Measurements from ENCODE around the gene PSMC3. TPM values are rescaled to one million over a fixed set of nuclear protein-coding genes. Genes with fewer than 3 reads are reported as not detected.

PSMC3 gene
- total and polyA plus RNA-seq, 9 of the 15 experiments (the other 6 are each of a cell fraction or from before 2014, with no cell fraction given) = 44.3 to 324 (median 240) TPM

DNA sequence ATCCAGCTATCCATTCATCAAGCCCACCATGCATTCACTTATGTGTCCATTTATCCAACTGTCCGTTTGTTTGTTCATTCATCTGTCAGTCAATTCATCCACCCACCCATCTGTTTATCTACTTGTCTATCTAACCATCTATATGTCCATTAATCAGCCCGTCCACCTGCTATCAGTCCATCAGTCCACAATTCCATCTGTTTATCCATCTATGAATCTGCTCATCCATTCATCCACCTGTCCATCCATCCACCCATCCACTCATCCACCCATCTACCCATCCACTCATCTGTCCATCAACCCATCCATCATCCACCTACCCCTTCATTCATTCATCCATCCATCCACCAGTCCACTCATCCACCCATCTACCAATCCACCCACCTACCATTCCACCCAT is 46.9 kb downstream of the PSMC3 start (continued):
- TF ChIP-seq, protein P1, sequence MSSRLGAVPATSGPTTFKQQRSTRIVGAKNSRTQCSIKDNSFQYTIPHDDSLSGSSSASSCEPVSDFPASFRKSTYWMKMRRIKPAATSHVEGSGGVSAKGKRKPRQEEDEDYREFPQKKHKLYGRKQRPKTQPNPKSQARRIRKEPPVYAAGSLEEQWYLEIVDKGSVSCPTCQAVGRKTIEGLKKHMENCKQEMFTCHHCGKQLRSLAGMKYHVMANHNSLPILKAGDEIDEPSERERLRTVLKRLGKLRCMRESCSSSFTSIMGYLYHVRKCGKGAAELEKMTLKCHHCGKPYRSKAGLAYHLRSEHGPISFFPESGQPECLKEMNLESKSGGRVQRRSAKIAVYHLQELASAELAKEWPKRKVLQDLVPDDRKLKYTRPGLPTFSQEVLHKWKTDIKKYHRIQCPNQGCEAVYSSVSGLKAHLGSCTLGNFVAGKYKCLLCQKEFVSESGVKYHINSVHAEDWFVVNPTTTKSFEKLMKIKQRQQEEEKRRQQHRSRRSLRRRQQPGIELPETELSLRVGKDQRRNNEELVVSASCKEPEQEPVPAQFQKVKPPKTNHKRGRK (tag; IDR thresholded peaks at IDR 0.05) = no peak
- no peak for TF ChIP-seq RFX1 (IDR thresholded peaks at IDR 0.05)
- TF ChIP-seq KDM2B (CRISPR knock-in tag; IDR thresholded peaks at IDR 0.05) = no peak
- no peak for TF ChIP-seq ESRRA (IDR thresholded peaks at IDR 0.05; ENCODE audit: borderline replicate concordance, low read depth)
- no peak for TF ChIP-seq TBP (optimal IDR thresholded peaks at IDR 0.05; ENCODE audit: low read depth, low read length)
- TF ChIP-seq NUFIP1 (IDR thresholded peaks at IDR 0.05; ENCODE audit: partially characterized antibody) = no peak
- no peak for TF ChIP-seq ZNF408 (CRISPR knock-in tag; IDR thresholded peaks at IDR 0.05; ENCODE audit: low read depth)
- TF ChIP-seq RFX5 (IDR thresholded peaks at IDR 0.05; ENCODE audit: low read depth, low read length) = no peak
- 0 out of 2 replicates have a peak, but pooled peaks have one; percentile 47 for TF ChIP-seq HDGF (IDR thresholded peaks at IDR 0.05)
- TF ChIP-seq PHB (CRISPR knock-in tag; IDR thresholded peaks at IDR 0.05) = no peak
- no peak for TF ChIP-seq NCOR1 (IDR thresholded peaks at IDR 0.05)
- no peak for TF ChIP-seq FOXJ2 (tag; IDR thresholded peaks at IDR 0.05)
- TF ChIP-seq, protein P2, sequence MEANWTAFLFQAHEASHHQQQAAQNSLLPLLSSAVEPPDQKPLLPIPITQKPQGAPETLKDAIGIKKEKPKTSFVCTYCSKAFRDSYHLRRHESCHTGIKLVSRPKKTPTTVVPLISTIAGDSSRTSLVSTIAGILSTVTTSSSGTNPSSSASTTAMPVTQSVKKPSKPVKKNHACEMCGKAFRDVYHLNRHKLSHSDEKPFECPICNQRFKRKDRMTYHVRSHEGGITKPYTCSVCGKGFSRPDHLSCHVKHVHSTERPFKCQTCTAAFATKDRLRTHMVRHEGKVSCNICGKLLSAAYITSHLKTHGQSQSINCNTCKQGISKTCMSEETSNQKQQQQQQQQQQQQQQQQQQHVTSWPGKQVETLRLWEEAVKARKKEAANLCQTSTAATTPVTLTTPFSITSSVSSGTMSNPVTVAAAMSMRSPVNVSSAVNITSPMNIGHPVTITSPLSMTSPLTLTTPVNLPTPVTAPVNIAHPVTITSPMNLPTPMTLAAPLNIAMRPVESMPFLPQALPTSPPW (CRISPR knock-in tag; IDR thresholded peaks at IDR 0.05) = no peak
- no peak for TF ChIP-seq CREBBP (IDR thresholded peaks at IDR 0.05; ENCODE audit: low read depth, low read length)
- TF ChIP-seq, protein P3, sequence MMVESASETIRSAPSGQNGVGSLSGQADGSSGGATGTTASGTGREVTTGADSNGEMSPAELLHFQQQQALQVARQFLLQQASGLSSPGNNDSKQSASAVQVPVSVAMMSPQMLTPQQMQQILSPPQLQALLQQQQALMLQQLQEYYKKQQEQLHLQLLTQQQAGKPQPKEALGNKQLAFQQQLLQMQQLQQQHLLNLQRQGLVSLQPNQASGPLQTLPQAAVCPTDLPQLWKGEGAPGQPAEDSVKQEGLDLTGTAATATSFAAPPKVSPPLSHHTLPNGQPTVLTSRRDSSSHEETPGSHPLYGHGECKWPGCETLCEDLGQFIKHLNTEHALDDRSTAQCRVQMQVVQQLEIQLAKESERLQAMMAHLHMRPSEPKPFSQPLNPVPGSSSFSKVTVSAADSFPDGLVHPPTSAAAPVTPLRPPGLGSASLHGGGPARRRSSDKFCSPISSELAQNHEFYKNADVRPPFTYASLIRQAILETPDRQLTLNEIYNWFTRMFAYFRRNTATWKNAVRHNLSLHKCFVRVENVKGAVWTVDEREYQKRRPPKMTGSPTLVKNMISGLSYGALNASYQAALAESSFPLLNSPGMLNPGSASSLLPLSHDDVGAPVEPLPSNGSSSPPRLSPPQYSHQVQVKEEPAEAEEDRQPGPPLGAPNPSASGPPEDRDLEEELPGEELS (CRISPR knock-in tag; IDR thresholded peaks at IDR 0.05; ENCODE audit: borderline replicate concordance) = no peak
- TF ChIP-seq SNIP1 (IDR thresholded peaks at IDR 0.05; ENCODE audit: low read depth) = no peak
- no peak for TF ChIP-seq NFE2L1 (tag; IDR thresholded peaks at IDR 0.05; ENCODE audit: borderline replicate concordance, low read depth)
- TF ChIP-seq TOE1 (IDR thresholded peaks at IDR 0.05; ENCODE audit: borderline replicate concordance) = 0 out of 2 replicates have a peak, but pooled peaks have one; percentile 8
- TF ChIP-seq TOE1 (CRISPR knock-in tag; IDR thresholded peaks at IDR 0.05; ENCODE audit: borderline replicate concordance, low read depth) = no peak
- TF ChIP-seq, protein P4, sequence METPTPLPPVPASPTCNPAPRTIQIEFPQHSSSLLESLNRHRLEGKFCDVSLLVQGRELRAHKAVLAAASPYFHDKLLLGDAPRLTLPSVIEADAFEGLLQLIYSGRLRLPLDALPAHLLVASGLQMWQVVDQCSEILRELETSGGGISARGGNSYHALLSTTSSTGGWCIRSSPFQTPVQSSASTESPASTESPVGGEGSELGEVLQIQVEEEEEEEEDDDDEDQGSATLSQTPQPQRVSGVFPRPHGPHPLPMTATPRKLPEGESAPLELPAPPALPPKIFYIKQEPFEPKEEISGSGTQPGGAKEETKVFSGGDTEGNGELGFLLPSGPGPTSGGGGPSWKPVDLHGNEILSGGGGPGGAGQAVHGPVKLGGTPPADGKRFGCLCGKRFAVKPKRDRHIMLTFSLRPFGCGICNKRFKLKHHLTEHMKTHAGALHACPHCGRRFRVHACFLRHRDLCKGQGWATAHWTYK (CRISPR knock-in tag; IDR thresholded peaks at IDR 0.05) = no peak
- peak; percentile 56; the same call in 1 of the 2 replicates for TF ChIP-seq MTA1 (IDR thresholded peaks at IDR 0.05; ENCODE audit: borderline replicate concordance)
- TF ChIP-seq, protein P5, sequence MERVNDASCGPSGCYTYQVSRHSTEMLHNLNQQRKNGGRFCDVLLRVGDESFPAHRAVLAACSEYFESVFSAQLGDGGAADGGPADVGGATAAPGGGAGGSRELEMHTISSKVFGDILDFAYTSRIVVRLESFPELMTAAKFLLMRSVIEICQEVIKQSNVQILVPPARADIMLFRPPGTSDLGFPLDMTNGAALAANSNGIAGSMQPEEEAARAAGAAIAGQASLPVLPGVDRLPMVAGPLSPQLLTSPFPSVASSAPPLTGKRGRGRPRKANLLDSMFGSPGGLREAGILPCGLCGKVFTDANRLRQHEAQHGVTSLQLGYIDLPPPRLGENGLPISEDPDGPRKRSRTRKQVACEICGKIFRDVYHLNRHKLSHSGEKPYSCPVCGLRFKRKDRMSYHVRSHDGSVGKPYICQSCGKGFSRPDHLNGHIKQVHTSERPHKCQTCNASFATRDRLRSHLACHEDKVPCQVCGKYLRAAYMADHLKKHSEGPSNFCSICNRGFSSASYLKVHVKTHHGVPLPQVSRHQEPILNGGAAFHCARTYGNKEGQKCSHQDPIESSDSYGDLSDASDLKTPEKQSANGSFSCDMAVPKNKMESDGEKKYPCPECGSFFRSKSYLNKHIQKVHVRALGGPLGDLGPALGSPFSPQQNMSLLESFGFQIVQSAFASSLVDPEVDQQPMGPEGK (CRISPR knock-in tag; IDR thresholded peaks at IDR 0.05; ENCODE audit: borderline replicate concordance) = no peak
